ENCODE measurements around the gene ERICH4. TPM values are rescaled to one million over a fixed set of nuclear protein-coding genes. Genes with fewer than 3 reads are reported as not detected.

ERICH4 gene
- total RNA-seq, 1 donor from 2014 or later: not detected

- no peak overlapping the region for H3K4me3 Mint-ChIP-seq (ENCODE audit: low read depth)
- H3K9me3 Mint-ChIP-seq: no peaks in the 10 kb centered on the region
- H3K27me3 Mint-ChIP-seq (ENCODE audit: low read depth): no peaks in the 10 kb centered on the region
- H3K4me1 Mint-ChIP-seq (ENCODE audit: low read depth): no peaks in the 10 kb centered on the region
- peaks cover 36% of the 10 kb centered on the region for H3K36me3 Mint-ChIP-seq (ENCODE audit: low read depth)
- no peak for DNase-seq (ENCODE audit: low spot score)
- intact Hi-C loops (cut with micrococcal nuclease): no loop called here
- no peak overlapping the region for H3K27ac Mint-ChIP-seq
Observed at GRCh38 chr19:41421314-41421713, 21.6 kb upstream of the ERICH4 start.

GRCh38 chr19:41421973-41422372 is 21.0 kb upstream of the ERICH4 start:
- Mint-ChIP-seq H3K27ac (no peak overlapping the region), H3K36me3 (ENCODE audit: low read depth) (peaks cover 35% of the 10 kb centered on the region), H3K4me3 (ENCODE audit: low read depth) (no peak overlapping the region), H3K4me1 (ENCODE audit: low read depth) (peaks cover 2% of the 10 kb centered on the region), H3K27me3 (ENCODE audit: low read depth) (no peaks in the 10 kb centered on the region), H3K9me3 (no peaks in the 10 kb centered on the region)
- no peak for DNase-seq (ENCODE audit: low spot score)
- intact Hi-C loops (cut with micrococcal nuclease): no loop called here

- peaks cover 35% of the 10 kb centered on the region for H3K36me3 Mint-ChIP-seq (ENCODE audit: low read depth)
- intact Hi-C loops (cut with micrococcal nuclease): no loop called here
- no peak overlapping the region for H3K4me3 Mint-ChIP-seq (ENCODE audit: low read depth)
- no peaks in the 10 kb centered on the region for H3K27me3 Mint-ChIP-seq (ENCODE audit: low read depth)
- H3K9me3 Mint-ChIP-seq: no peaks in the 10 kb centered on the region
- H3K4me1 Mint-ChIP-seq (ENCODE audit: low read depth): peaks cover 4% of the 10 kb centered on the region
- no peak overlapping the region for H3K27ac Mint-ChIP-seq
- DNase-seq (ENCODE audit: low spot score): no peak
Observed at GRCh38 chr19:41422456-41422855, 20.5 kb upstream of the ERICH4 start.

DNA sequence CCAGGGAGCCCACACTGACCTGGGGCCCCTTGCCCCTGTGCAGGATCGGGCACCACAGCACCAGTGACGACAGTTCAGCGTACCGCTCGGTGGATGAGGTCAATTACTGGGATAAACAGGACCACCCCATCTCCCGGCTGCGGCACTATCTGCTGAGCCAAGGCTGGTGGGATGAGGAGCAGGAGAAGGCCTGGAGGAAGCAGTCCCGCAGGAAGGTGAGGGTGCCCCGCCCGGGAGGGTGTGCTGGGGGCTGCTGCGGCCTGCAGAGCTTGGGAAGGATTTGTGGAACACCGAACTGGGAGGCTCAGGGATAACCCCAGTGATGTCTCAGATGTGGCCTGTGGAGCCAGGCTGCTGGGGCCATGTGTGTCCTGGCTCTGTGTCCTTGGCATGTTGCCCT is 20.0 kb upstream of the ERICH4 start:
- Mint-ChIP-seq H3K9me3 (no peaks in the 10 kb centered on the region), H3K27ac (no peak overlapping the region), H3K4me1 (ENCODE audit: low read depth) (peaks cover 8% of the 10 kb centered on the region), H3K4me3 (ENCODE audit: low read depth) (no peak overlapping the region), H3K36me3 (ENCODE audit: low read depth) (peaks cover 35% of the 10 kb centered on the region), H3K27me3 (ENCODE audit: low read depth) (no peaks in the 10 kb centered on the region)
- intact Hi-C loops (cut with micrococcal nuclease): no loop called here
- no peak for DNase-seq (ENCODE audit: low spot score)

DNA sequence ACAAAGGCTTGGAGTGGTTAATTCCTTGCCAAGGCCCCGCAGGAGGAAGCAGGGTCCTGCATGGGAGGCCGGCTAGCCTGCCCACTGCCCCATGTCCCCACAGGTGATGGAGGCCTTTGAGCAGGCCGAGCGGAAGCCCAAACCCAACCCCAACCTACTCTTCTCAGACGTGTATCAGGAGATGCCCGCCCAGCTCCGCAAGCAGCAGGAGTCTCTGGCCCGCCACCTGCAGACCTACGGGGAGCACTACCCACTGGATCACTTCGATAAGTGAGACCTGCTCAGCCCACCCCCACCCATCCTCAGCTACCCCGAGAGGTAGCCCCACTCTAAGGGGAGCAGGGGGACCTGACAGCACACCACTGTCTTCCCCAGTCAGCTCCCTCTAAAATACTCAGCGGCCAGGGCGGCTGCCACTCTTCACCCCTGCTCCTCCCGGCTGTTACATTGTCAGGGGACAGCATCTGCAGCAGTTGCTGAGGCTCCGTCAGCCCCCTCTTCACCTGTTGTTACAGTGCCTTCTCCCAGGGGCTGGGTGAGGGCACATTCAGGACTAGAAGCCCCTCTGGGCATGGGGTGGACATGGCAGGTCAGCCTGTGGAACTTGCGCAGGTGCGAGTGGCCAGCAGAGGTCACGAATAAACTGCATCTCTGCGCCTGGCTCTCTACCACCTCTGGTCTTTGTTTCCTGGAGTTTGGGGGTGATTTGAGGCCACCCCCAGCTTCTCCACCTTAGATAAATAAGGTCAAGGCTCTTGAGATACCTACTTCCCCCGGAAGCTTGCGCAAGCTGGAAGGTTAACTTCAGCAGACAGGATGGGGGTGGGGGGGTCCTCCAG is 18.4 kb upstream of the ERICH4 start:
- Mint-ChIP-seq H3K36me3 (ENCODE audit: low read depth) (peaks cover 29% of the 10 kb centered on the region), H3K4me3 (ENCODE audit: low read depth) (no peak overlapping the region), H3K9me3 (no peaks in the 10 kb centered on the region), H3K27me3 (ENCODE audit: low read depth) (no peaks in the 10 kb centered on the region), H3K4me1 (ENCODE audit: low read depth) (peaks cover 17% of the 10 kb centered on the region), H3K27ac (no peak overlapping the region)
- no peak for DNase-seq (ENCODE audit: low spot score)
- intact Hi-C loops (cut with micrococcal nuclease): no loop called here

DNA sequence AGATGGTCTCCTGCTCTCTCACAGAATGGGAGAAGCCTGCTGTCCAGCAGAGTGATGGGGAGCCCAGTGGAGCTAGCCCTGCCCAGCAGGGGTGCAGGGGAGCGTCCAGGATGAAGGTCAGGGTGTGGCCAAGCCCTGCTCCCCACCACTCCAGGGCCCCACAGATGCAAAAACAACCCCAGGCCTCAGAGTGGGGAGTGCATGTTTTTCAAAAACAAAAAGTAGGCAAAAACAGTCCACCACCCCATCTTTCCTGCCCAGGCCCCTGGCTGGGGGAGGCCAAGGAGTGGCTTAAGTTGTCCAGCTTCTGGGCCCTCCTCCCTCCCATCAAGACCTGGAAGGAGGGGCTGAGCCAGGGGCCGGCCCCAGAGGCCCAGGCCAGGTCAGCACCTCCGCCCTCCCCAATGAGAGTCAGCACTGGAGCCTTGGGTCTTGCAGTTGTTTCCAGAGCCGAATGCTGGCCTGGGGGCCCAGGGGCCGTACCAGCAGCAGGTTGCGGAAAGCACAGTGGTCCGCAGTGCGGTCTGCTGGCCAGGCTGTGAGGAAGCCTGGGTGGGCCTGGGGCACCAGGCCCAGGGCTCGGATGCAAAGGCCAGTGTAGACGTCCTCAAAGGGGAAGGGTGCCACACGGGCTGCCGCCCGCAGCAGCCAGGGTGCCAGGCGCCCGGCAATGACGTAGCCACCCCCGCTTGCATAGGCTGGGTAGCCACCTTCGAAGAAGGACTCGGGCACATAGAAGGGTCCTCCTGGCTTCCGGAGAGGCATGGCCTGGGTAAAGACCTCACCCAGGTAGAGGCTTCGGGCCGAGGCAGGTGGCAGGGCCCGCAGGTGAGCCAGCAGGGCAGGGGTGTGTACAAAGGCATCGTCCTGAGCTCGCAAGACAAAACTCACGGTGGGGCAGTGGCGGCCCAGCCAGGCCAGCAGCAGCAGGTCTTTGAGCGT is 17.5 kb upstream of the ERICH4 start:
- intact Hi-C loops (cut with micrococcal nuclease): no loop called here
- H3K27me3 Mint-ChIP-seq (ENCODE audit: low read depth): no peaks in the 10 kb centered on the region
- no peak overlapping the region for H3K4me3 Mint-ChIP-seq (ENCODE audit: low read depth)
- no peak overlapping the region for H3K27ac Mint-ChIP-seq
- no peak for DNase-seq (ENCODE audit: low spot score)
- no peaks in the 10 kb centered on the region for H3K9me3 Mint-ChIP-seq
- H3K36me3 Mint-ChIP-seq (ENCODE audit: low read depth): peaks cover 22% of the 10 kb centered on the region
- H3K4me1 Mint-ChIP-seq (ENCODE audit: low read depth): peaks cover 17% of the 10 kb centered on the region

GRCh38 chr19:41426116-41426841 is 16.7 kb upstream of the ERICH4 start:
- no peaks in the 10 kb centered on the region for H3K27me3 Mint-ChIP-seq (ENCODE audit: low read depth)
- no peak for DNase-seq (ENCODE audit: low spot score)
- no peak overlapping the region for H3K27ac Mint-ChIP-seq
- H3K9me3 Mint-ChIP-seq: no peaks in the 10 kb centered on the region
- no peak overlapping the region for H3K4me3 Mint-ChIP-seq (ENCODE audit: low read depth)
- H3K36me3 Mint-ChIP-seq (ENCODE audit: low read depth): peaks cover 22% of the 10 kb centered on the region
- peaks cover 17% of the 10 kb centered on the region for H3K4me1 Mint-ChIP-seq (ENCODE audit: low read depth)
- intact Hi-C loops (cut with micrococcal nuclease): no loop called here

GRCh38 chr19:41426952-41427646 is 15.9 kb upstream of the ERICH4 start, which contains the start of gene B3GNT8:
TSS of gene B3GNT8 (minus strand) at chr19:41427374. CDS start at chr19:41426778, 596 bp downstream.
- H3K27ac Mint-ChIP-seq: peak within 1 kb of the TSS; percentile 85
- no peaks in the 10 kb centered on the region for H3K9me3 Mint-ChIP-seq
- peak; percentile 34 for DNase-seq (ENCODE audit: low spot score)
- peaks cover 20% of the 10 kb centered on the region for H3K4me1 Mint-ChIP-seq (ENCODE audit: low read depth)
- H3K36me3 Mint-ChIP-seq (ENCODE audit: low read depth): peaks cover 24% of the 10 kb centered on the region
- H3K4me3 Mint-ChIP-seq (ENCODE audit: low read depth): peak within 1 kb of the TSS; percentile 74
- no peaks in the 10 kb centered on the region for H3K27me3 Mint-ChIP-seq (ENCODE audit: low read depth)
- intact Hi-C loops (cut with micrococcal nuclease): no loop called here

- Mint-ChIP-seq H3K27ac (peak overlapping the region; percentile 85), H3K9me3 (no peaks in the 10 kb centered on the region), H3K36me3 (ENCODE audit: low read depth) (peaks cover 26% of the 10 kb centered on the region), H3K4me3 (ENCODE audit: low read depth) (peak overlapping the region; percentile 74), H3K4me1 (ENCODE audit: low read depth) (peaks cover 20% of the 10 kb centered on the region), H3K27me3 (ENCODE audit: low read depth) (no peaks in the 10 kb centered on the region)
- intact Hi-C loops (cut with micrococcal nuclease): no loop called here
- DNase-seq (ENCODE audit: low spot score): peak; percentile 35
Observed at GRCh38 chr19:41427647-41428480, 15.1 kb upstream of the ERICH4 start.

- intact Hi-C loops (cut with micrococcal nuclease): no loop called here
Observed at GRCh38 chr19:41428481-41428859, 14.5 kb upstream of the ERICH4 start.

DNA sequence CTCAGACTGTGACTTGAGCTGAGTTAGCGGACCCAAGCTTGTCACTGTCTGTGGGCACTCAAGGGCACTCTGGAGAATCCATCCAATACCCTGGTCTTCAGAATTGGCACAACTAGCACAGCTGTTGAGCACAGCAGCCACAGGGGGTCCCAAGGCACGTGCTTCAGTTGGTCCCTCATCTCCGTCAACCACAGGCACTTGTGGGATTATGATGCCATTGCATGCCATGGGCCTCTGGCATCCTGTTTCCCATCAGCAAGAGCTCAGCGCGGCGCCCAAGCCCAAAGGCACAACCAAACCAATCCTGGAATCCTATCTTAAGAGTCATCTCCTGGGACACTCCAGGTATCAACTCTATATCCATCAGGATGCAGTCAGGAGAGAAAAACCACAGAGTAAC is 12.0 kb upstream of the ERICH4 start:
- H3K27me3 Mint-ChIP-seq (ENCODE audit: low read depth): no peaks in the 10 kb centered on the region
- no peak overlapping the region for H3K27ac Mint-ChIP-seq
- intact Hi-C loops (cut with micrococcal nuclease): no loop called here
- peaks cover 22% of the 10 kb centered on the region for H3K4me1 Mint-ChIP-seq (ENCODE audit: low read depth)
- peaks cover 32% of the 10 kb centered on the region for H3K36me3 Mint-ChIP-seq (ENCODE audit: low read depth)
- no peak for DNase-seq (ENCODE audit: low spot score)
- H3K4me3 Mint-ChIP-seq (ENCODE audit: low read depth): no peak overlapping the region
- no peaks in the 10 kb centered on the region for H3K9me3 Mint-ChIP-seq

More at GRCh38 chr19:41428481-41428859, 14.5 kb upstream of the ERICH4 start:
- Mint-ChIP-seq H3K4me1 (ENCODE audit: low read depth) (peaks cover 20% of the 10 kb centered on the region), H3K4me3 (ENCODE audit: low read depth) (peak overlapping the region; percentile 57), H3K9me3 (no peaks in the 10 kb centered on the region), H3K36me3 (ENCODE audit: low read depth) (peaks cover 28% of the 10 kb centered on the region), H3K27me3 (ENCODE audit: low read depth) (no peaks in the 10 kb centered on the region), H3K27ac (peak overlapping the region; percentile 36)
- no peak for DNase-seq (ENCODE audit: low spot score)
